GM12878 (cell line): ENCODE data around the gene CSNK1G1. TPM values are rescaled to one million over a fixed set of nuclear protein-coding genes. Genes with fewer than 3 reads are reported as not detected.

Experiments used
- ATAC-seq: fragments of 200-7000 bp; cut with Tn5 transposase; 3 replicates; pipeline ENCODE4 v1.9.1; 2020; ENCODE audit warnings: mild to moderate bottlenecking, moderate library complexity
- BruUV-seq: library from RNA; stranded (reverse); fragments of 400-500 nt; replicated peaks from 2 replicates; lab custom pipeline; 2021; lab: Mats Ljungman, UMichigan
- CTCF ChIA-PET: fragments of 300-600 bp; sonication (Branson Sonifier 250); formaldehyde crosslinking; extraction: SDS; loops from one replicate; lab custom pipeline; 2021; ENCODE audit warnings: inconsistent platforms; lab: Yijun Ruan, JAX
- POLR2A ChIA-PET: fragments of 350-600 bp; formaldehyde crosslinking; extraction: SDS; loops from one replicate; lab custom pipeline; 2021; ENCODE audit warnings: inconsistent platforms; lab: Charles Lee
- RAD21 ChIA-PET: fragments of 300-600 bp; sonication (Branson Sonifier 250); formaldehyde crosslinking; loops from one replicate; lab custom pipeline; 2023; ENCODE audit warnings: antibody characterized with exemption; ENCODE audit not compliant: unreplicated experiment; lab: Charles Lee
- SMC1A ChIA-PET: fragments of 300-600 bp; sonication (Branson Sonifier 250); formaldehyde crosslinking; loops from one replicate; lab custom pipeline; 2023; ENCODE audit not compliant: unreplicated experiment, uncharacterized antibody; lab: Charles Lee
- DNase-seq: peaks from one replicate; pipeline ENCODE4 v3.0.0-alpha.2; 2011; ENCODE audit warnings: low read depth, low spot score
- FAIRE-seq: peaks from 3 replicates; lab custom pipeline; 2011; peaks lifted over from hg19 to GRCh38; lab: Jason Lieb, UNC
- H2AFZ ChIP-seq: 2 replicates; pipeline ENCODE4 v1.6.0; 2011; ENCODE audit warnings: low read depth, low read length, control low read depth; ENCODE audit not compliant: control insufficient read depth
- H3K27ac ChIP-seq: 2 replicates; pipeline ENCODE4 v1.5.1; 2011; ENCODE audit warnings: control low read depth; ENCODE audit not compliant: control insufficient read depth, insufficient read depth
- H3K27me3 ChIP-seq, 2 experiments: replicated peaks in 1 of 2; 2 replicates each; pipeline versions ENCODE4 v1.6.0 to v1.6.1; 2011; ENCODE audit warnings: low read length in 1 of 2; ENCODE audit not compliant: control insufficient read depth in 2 of 2, insufficient read depth in 2 of 2
- H3K36me3 ChIP-seq, 2 experiments: 2 replicates each; pipeline ENCODE4 v1.5.1; 2011; ENCODE audit warnings: low read length in 1 of 2; ENCODE audit not compliant: control insufficient read depth in 2 of 2, insufficient read depth in 2 of 2
- H3K4me1 ChIP-seq: 2 replicates; pipeline ENCODE4 v1.6.1; 2011; ENCODE audit warnings: mild to moderate bottlenecking, low read length, moderate library complexity, mixed read lengths; ENCODE audit not compliant: control insufficient read depth, insufficient read depth
- H3K4me2 ChIP-seq: 2 replicates; pipeline ENCODE4 v1.6.0; 2011; ENCODE audit warnings: control low read depth; ENCODE audit not compliant: control insufficient read depth, insufficient read depth
- H3K4me3 ChIP-seq: fragments of 200-600 bp; sonication (generic); 2 replicates; pipeline ENCODE4 v1.5.1; 2016
- H3K79me2 ChIP-seq: 2 replicates; pipeline ENCODE4 v1.6.0; 2011; ENCODE audit warnings: low read length; ENCODE audit not compliant: control insufficient read depth, insufficient read depth
- H3K9ac ChIP-seq: 2 replicates; pipeline ENCODE4 v1.8.0; 2011; ENCODE audit warnings: low read length, control low read depth, mixed read lengths; ENCODE audit not compliant: control insufficient read depth, insufficient read depth
- H3K9me3 ChIP-seq: replicated peaks from 3 replicates; pipeline ENCODE4 v1.5.1; 2011; ENCODE audit warnings: mild to moderate bottlenecking, low read length; ENCODE audit not compliant: control insufficient read depth, insufficient read depth
- H4K20me1 ChIP-seq: 2 replicates; pipeline ENCODE4 v1.6.0; 2011; ENCODE audit not compliant: control insufficient read depth, insufficient read depth
- BCLAF1 ChIP-seq: fragments of 450-650 bp; IDR thresholded peaks from 2 replicates; pipeline ENCODE4 v1.6.1; 2017; ENCODE audit warnings: antibody characterized with exemption, mild to moderate bottlenecking, moderate library complexity
- CBFB ChIP-seq: IDR thresholded peaks from 2 replicates; pipeline ENCODE4 v1.6.1; 2016; ENCODE audit warnings: antibody characterized with exemption, low read depth
- CHD4 ChIP-seq: fragments of 200-600 bp; sonication (generic); IDR thresholded peaks from 2 replicates; pipeline ENCODE4 v1.6.1; 2016; ENCODE audit warnings: mild to moderate bottlenecking
- GABPA ChIP-seq: IDR thresholded peaks from 2 replicates; pipeline ENCODE4 v1.6.1; 2014; ENCODE audit warnings: antibody characterized with exemption, low read depth, mild to moderate bottlenecking, inconsistent platforms
- MEF2B ChIP-seq: fragments of 450-650 bp; IDR thresholded peaks from 2 replicates; pipeline ENCODE4 v1.6.1; 2018; ENCODE audit warnings: mild to moderate bottlenecking, moderate library complexity; ENCODE audit not compliant: partially characterized antibody, poor library complexity, severe bottlenecking
- MTA2 ChIP-seq: fragments of 450-650 bp; IDR thresholded peaks from 2 replicates; pipeline ENCODE4 v1.6.1; 2016; ENCODE audit warnings: low read depth, mild to moderate bottlenecking, moderate library complexity
- NFYA ChIP-seq: IDR thresholded peaks from 2 replicates; pipeline ENCODE4 v1.6.1; 2011; ENCODE audit warnings: low read depth, mild to moderate bottlenecking, low read length, improper control_type of control experiment, borderline replicate concordance
- PAX5 ChIP-seq: IDR thresholded peaks from 2 replicates; pipeline ENCODE4 v1.6.1; 2011; ENCODE audit warnings: low read depth, low read length, borderline replicate concordance
- RAD21 ChIP-seq: IDR thresholded peaks from 2 replicates; pipeline ENCODE4 v1.6.1; 2011; ENCODE audit warnings: mild to moderate bottlenecking, low read depth, low read length, moderate library complexity; ENCODE audit not compliant: insufficient read depth
- RUNX3 ChIP-seq: IDR thresholded peaks from 2 replicates; pipeline ENCODE4 v1.6.1; 2012; ENCODE audit warnings: low read length, inconsistent platforms
- SIN3A ChIP-seq: IDR thresholded peaks from 2 replicates; pipeline ENCODE4 v1.6.1; 2012; ENCODE audit warnings: low read depth, low read length, improper control_type of control experiment
- SP1 ChIP-seq: IDR thresholded peaks from one replicate; pipeline ENCODE4 v1.6.1; 2011; ENCODE audit warnings: low read depth, low read length
- STAT3 ChIP-seq: IDR thresholded peaks from 2 replicates; pipeline ENCODE4 v1.6.1; 2011; ENCODE audit warnings: low read depth, low read length, improper control_type of control experiment
- TCF12 ChIP-seq: IDR thresholded peaks from 2 replicates; pipeline ENCODE4 v1.6.1; 2011; ENCODE audit warnings: low read depth, mild to moderate bottlenecking, low read length
- TCF7 ChIP-seq: IDR thresholded peaks from 2 replicates; pipeline ENCODE4 v1.6.1; 2014; ENCODE audit warnings: antibody characterized with exemption, borderline replicate concordance
- ZBED1 ChIP-seq: IDR thresholded peaks from 2 replicates; pipeline ENCODE4 v1.6.1; 2016; ENCODE audit warnings: borderline replicate concordance
- WGBS: methylation state at CpG from one replicate; pipeline ENCODE4 v1.1.6; 2016; ENCODE audit warnings: low lambda C conversion rate; ENCODE audit not compliant: insufficient replicate concordance, insufficient coverage; ENCODE audit errors: missing lambda C conversion rate; 5-methylcytosine and 5-hydroxymethylcytosine counted together
- in situ Hi-C: fragments of 300-500 bp; cut with MboI; formaldehyde crosslinking; loops from 9 replicates; pipeline ENCODE4 v1.14.3; 2018; ENCODE audit warnings: mixed read lengths
- intact Hi-C: fragments of 100-400 bp; cut with micrococcal nuclease; formaldehyde crosslinking; loops from one replicate; pipeline ENCODE4 v1.14.2; 2022; ENCODE audit not compliant: unreplicated experiment
- polyA plus RNA-seq, 11 experiments: library from polyadenylated mRNA; depleted of rRNA in 4 of 11; unstranded in 6 of 11; stranded (reverse) in 5 of 11; fragments of >200 nt; fragmentation: Nextera tagmentation in 4 of 11; fragmentation: Illumina TruSeq in 1 of 11; extraction: Ambion mirVana in 4 of 11; extraction: Trizol in 1 of 11; gene quantifications; 1 replicate in 1 of 11; 2 replicates in 10 of 11; pipeline versions ENCODE4 v1.2.1 to v1.2.3, GENCODE V29; 2011 to 2016; ENCODE audit warnings: inconsistent platforms in 2 of 11, missing spikeins in 2 of 11, low read depth in 1 of 11
- total RNA-seq, 4 experiments: library from RNA; depleted of rRNA in 3 of 4; stranded (reverse); fragments of >200 nt in 3 of 4; fragmentation: Illumina TruSeq in 1 of 4; extraction: Trizol in 1 of 4; gene quantifications; 2 replicates each; pipeline versions ENCODE4 v1.2.1 to v1.2.3, GENCODE V29; 2013 to 2021
- TF ChIP-seq, protein P1 (sequence below): IDR thresholded peaks from 2 replicates; pipeline ENCODE4 v1.6.1; 2011; ENCODE audit warnings: low read depth, low read length, improper control_type of control experiment, borderline replicate concordance
- TF ChIP-seq, protein P2 (sequence below): fragments of 450-650 bp; IDR thresholded peaks from 2 replicates; pipeline ENCODE4 v1.6.1; 2017; ENCODE audit warnings: mild to moderate bottlenecking, moderate library complexity

Gene CSNK1G1
- total and polyA plus RNA-seq, 10 of the 15 experiments (the other 5 are each of a cell fraction or from before 2014, with no cell fraction given) = 6.1 to 23.4 (median 15.3) TPM

- peaks cover 5% of the 10 kb centered on the region for H3K79me2 ChIP-seq
- CTCF ChIA-PET = no interaction called here
- no TSS peak for BruUV-seq
Observed at GRCh38 chr15:64288999-64289398, 67.0 kb downstream of the CSNK1G1 start.

More at GRCh38 chr15:64288999-64289398, 67.0 kb downstream of the CSNK1G1 start:
- H4K20me1 ChIP-seq = no peaks in the 10 kb centered on the region
- DNase-seq (no peak), ATAC-seq (no peak), FAIRE-seq (no peak)
- no peak overlapping the region for H2AFZ ChIP-seq
- WGBS = 100% methylated on average over 8 of the region's 8 CpGs
- in situ Hi-C loops = no loop called here
- no peak overlapping the region for H3K9ac ChIP-seq
- no peak overlapping the region for H3K27ac ChIP-seq
- H3K9me3 ChIP-seq = no peaks in the 10 kb centered on the region
- H3K36me3 ChIP-seq = no peaks in the 10 kb centered on the region; a peak in 1 of 4 replicates
- no peak overlapping the region for H3K4me2 ChIP-seq
- H3K4me3 ChIP-seq = no peak overlapping the region
- intact Hi-C loops = no loop called here
- TF ChIP-seq SIN3A = no peak
- TF ChIP-seq, protein P1, sequence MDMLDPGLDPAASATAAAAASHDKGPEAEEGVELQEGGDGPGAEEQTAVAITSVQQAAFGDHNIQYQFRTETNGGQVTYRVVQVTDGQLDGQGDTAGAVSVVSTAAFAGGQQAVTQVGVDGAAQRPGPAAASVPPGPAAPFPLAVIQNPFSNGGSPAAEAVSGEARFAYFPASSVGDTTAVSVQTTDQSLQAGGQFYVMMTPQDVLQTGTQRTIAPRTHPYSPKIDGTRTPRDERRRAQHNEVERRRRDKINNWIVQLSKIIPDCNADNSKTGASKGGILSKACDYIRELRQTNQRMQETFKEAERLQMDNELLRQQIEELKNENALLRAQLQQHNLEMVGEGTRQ = no peak
- no peak for TF ChIP-seq MEF2B
- no peak for TF ChIP-seq MTA2
- no peak for TF ChIP-seq NFYA
- no peak for TF ChIP-seq TCF12
- TF ChIP-seq GABPA = no peak
- TF ChIP-seq STAT3 = no peak
- no peak for TF ChIP-seq CHD4
- no peak for TF ChIP-seq RAD21
- no peak for TF ChIP-seq PAX5
- TF ChIP-seq ZBED1 = no peak
- TF ChIP-seq SP1 = no peak
- no peak for TF ChIP-seq BCLAF1
- no peak for TF ChIP-seq RUNX3
- TF ChIP-seq, protein P2, sequence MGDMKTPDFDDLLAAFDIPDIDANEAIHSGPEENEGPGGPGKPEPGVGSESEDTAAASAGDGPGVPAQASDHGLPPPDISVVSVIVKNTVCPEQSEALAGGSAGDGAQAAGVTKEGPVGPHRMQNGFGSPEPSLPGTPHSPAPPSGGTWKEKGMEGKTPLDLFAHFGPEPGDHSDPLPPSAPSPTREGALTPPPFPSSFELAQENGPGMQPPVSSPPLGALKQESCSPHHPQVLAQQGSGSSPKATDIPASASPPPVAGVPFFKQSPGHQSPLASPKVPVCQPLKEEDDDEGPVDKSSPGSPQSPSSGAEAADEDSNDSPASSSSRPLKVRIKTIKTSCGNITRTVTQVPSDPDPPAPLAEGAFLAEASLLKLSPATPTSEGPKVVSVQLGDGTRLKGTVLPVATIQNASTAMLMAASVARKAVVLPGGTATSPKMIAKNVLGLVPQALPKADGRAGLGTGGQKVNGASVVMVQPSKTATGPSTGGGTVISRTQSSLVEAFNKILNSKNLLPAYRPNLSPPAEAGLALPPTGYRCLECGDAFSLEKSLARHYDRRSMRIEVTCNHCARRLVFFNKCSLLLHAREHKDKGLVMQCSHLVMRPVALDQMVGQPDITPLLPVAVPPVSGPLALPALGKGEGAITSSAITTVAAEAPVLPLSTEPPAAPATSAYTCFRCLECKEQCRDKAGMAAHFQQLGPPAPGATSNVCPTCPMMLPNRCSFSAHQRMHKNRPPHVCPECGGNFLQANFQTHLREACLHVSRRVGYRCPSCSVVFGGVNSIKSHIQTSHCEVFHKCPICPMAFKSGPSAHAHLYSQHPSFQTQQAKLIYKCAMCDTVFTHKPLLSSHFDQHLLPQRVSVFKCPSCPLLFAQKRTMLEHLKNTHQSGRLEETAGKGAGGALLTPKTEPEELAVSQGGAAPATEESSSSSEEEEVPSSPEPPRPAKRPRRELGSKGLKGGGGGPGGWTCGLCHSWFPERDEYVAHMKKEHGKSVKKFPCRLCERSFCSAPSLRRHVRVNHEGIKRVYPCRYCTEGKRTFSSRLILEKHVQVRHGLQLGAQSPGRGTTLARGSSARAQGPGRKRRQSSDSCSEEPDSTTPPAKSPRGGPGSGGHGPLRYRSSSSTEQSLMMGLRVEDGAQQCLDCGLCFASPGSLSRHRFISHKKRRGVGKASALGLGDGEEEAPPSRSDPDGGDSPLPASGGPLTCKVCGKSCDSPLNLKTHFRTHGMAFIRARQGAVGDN = no peak
- TF ChIP-seq CBFB = no peak
- no peak for TF ChIP-seq TCF7
- RAD21 ChIA-PET = no interaction called here
- H3K27me3 ChIP-seq = no peaks in the 10 kb centered on the region
- SMC1A ChIA-PET = no interaction called here
- no peaks in the 10 kb centered on the region for H3K4me1 ChIP-seq
- POLR2A ChIA-PET = no interaction called here
